Measurements from ENCODE around the gene LUM.

LUM gene

GRCh38 chr12:91142221-91142631 lies 30.9 kb upstream of the LUM start:
- no peak for TF ChIP-seq CTCF (conservative IDR thresholded peaks at IDR 0.05; ENCODE audit: low read depth, low read length)
- H3K4me3 ChIP-seq (ENCODE audit: low read length) = no peak overlapping the region
- DNase-seq (ENCODE audit: low read depth) = no peak

- no peak overlapping the region for H3K4me3 ChIP-seq (ENCODE audit: low read length)
- DNase-seq (ENCODE audit: low read depth) = no peak
- TF ChIP-seq CTCF (conservative IDR thresholded peaks at IDR 0.05; ENCODE audit: low read depth, low read length) = no peak
Measured at GRCh38 chr12:91140026-91140931, 29.0 kb upstream of the LUM start.

- no peak overlapping the region for H3K4me3 ChIP-seq (ENCODE audit: low read length)
- no peak for DNase-seq (ENCODE audit: low read depth)
- no peak for TF ChIP-seq CTCF (conservative IDR thresholded peaks at IDR 0.05; ENCODE audit: low read depth, low read length)
Measured at GRCh38 chr12:91139286-91139685, 28.0 kb upstream of the LUM start.

- TF ChIP-seq CTCF (conservative IDR thresholded peaks at IDR 0.05; ENCODE audit: low read depth, low read length) = no peak
- H3K4me3 ChIP-seq (ENCODE audit: low read length) = no peak overlapping the region
- DNase-seq (ENCODE audit: low read depth) = no peak
Measured at GRCh38 chr12:91138337-91138920, 27.1 kb upstream of the LUM start.

GRCh38 chr12:91133871-91134270 lies 22.6 kb upstream of the LUM start:
- no peak for DNase-seq (ENCODE audit: low read depth)
- no peak overlapping the region for H3K4me3 ChIP-seq (ENCODE audit: low read length)
- TF ChIP-seq CTCF (conservative IDR thresholded peaks at IDR 0.05; ENCODE audit: low read depth, low read length) = no peak

- TF ChIP-seq CTCF (conservative IDR thresholded peaks at IDR 0.05; ENCODE audit: low read depth, low read length) = no peak
- H3K4me3 ChIP-seq (ENCODE audit: low read length) = no peak overlapping the region
- DNase-seq (ENCODE audit: low read depth) = no peak
Measured at GRCh38 chr12:91129662-91130362, 18.5 kb upstream of the LUM start.

Measured in retinal pigment epithelial cell (primary cell).